Gastrocnemius medialis (tissue), 4 donors: ENCODE data around the gene PIGL. TPM values are rescaled to one million over a fixed set of nuclear protein-coding genes. Genes with fewer than 3 reads are reported as not detected.
A peak's percentile ranks its signal among the peaks of the same experiment; 100 is the strongest.

Experiments used
- ATAC-seq, 2 donors: fragments of 150-250 bp; one replicate each; pipeline ENCODE4 v1.9.1; 2016
- DNase-seq, 2 donors: peaks; one replicate each; pipeline ENCODE4 v3.0.0-alpha.2; 2019
- H3K27ac ChIP-seq, 4 donors: fragments of 200-600 bp; sonication (generic); 1 replicate in 1 of 4; 2 replicates in 3 of 4; pipeline ENCODE4 v1.5.1; 2016 to 2018; ENCODE audit warnings: mild to moderate bottlenecking in 2 of 4, moderate library complexity in 1 of 4
- H3K27me3 ChIP-seq, 3 donors: fragments of 200-600 bp; sonication (generic) in 2 of 3; 1 replicate in 1 of 3; 2 replicates in 2 of 3; pipeline versions ENCODE4 v1.5.1 to v1.6.0; 2016 to 2019; ENCODE audit warnings: mild to moderate bottlenecking in 1 of 3, moderate library complexity in 1 of 3
- H3K36me3 ChIP-seq, 2 donors: fragments of 200-600 bp; sonication (generic) in 1 of 2; one replicate each; pipeline ENCODE4 v1.5.1; 2017 to 2018
- H3K4me1 ChIP-seq, 2 donors: fragments of 200-600 bp; sonication (generic) in 1 of 2; one replicate each; pipeline ENCODE4 v1.5.1; 2016 to 2017; ENCODE audit warnings: mild to moderate bottlenecking in 2 of 2
- H3K4me3 ChIP-seq, 4 donors: fragments of 200-600 bp; sonication (generic) in 3 of 4; 1 replicate in 1 of 4; 2 replicates in 3 of 4; pipeline ENCODE4 v1.5.1; 2016 to 2019; ENCODE audit warnings: mild to moderate bottlenecking in 2 of 4
- H3K9me3 ChIP-seq, 3 donors: fragments of 200-600 bp; sonication (generic) in 2 of 3; 1 replicate in 1 of 3; 2 replicates in 2 of 3; pipeline ENCODE4 v1.5.1; 2016 to 2019
- CTCF ChIP-seq, 5 experiments: fragments of 450-650 bp in 3 of 5; fragments of 200-600 bp in 2 of 5; sonication (generic) in 2 of 5; IDR thresholded peaks in 4 of 5; conservative IDR thresholded peaks in 1 of 5; 1 replicate in 4 of 5; 2 replicates in 1 of 5; pipeline ENCODE4 v1.5.1; 2016 to 2019; ENCODE audit warnings: antibody characterized with exemption in 5 of 5, mild to moderate bottlenecking in 3 of 5, moderate library complexity in 3 of 5
- POLR2A ChIP-seq, 2 donors: fragments of 450-650 bp; IDR thresholded peaks; one replicate each; pipeline ENCODE4 v1.6.1; 2017; ENCODE audit warnings: antibody characterized with exemption in 2 of 2, mild to moderate bottlenecking in 2 of 2, moderate library complexity in 2 of 2
- in situ Hi-C, 4 donors: fragments of 200-750 bp; cut with MboI; loops; one replicate each; pipeline versions ENCODE4 v1.15.0 to v1.8.0; 2017; ENCODE audit warnings: low sequenced_read_pairs in 4 of 4
- intact Hi-C: fragments of 100-400 bp; cut with DNase I; formaldehyde crosslinking; loops from one replicate; pipeline ENCODE4 v1.15.1; 2023; ENCODE audit warnings: low total_unique reads
- total RNA-seq, 4 donors: library from RNA; depleted of rRNA; stranded (reverse); fragments of >200 nt; gene quantifications; one replicate each; pipeline versions ENCODE4 v1.1.0 to v1.2.3, GENCODE V29; 2016

Gene PIGL
- total RNA-seq, 4 donors from 2014 or later: 6.2 to 7.4 (median 7.0) TPM

GRCh38 chr17:16212793-16213192 is 4.2 kb upstream of the PIGL start:
- H3K4me1 ChIP-seq: peaks cover 38 to 43% of the 10 kb centered on the region in 2 donors
- no peak for DNase-seq
- in situ Hi-C loops: no loop called here
- no peak for TF ChIP-seq CTCF (IDR thresholded peaks at IDR 0.05 in 4 of 5, conservative IDR thresholded peaks at IDR 0.05 in 1 of 5)
- TF ChIP-seq POLR2A (IDR thresholded peaks at IDR 0.05): no peak
- H3K36me3 ChIP-seq: no peaks in the 10 kb centered on the region
- H3K27ac ChIP-seq: peak overlapping the region in 3 of 4 donors; percentile 14 to 93 (median 26)
- intact Hi-C loops: no loop called here
- no peak for ATAC-seq
- no peak overlapping the region for H3K4me3 ChIP-seq
- H3K27me3 ChIP-seq: no peaks in the 10 kb centered on the region
- H3K9me3 ChIP-seq: no peaks in the 10 kb centered on the region

- TF ChIP-seq CTCF (IDR thresholded peaks at IDR 0.05 in 4 of 5, conservative IDR thresholded peaks at IDR 0.05 in 1 of 5) (no peak), POLR2A (IDR thresholded peaks at IDR 0.05) (no peak)
- intact Hi-C loops: loop anchor here (5.0 kb wide), 2 partner anchors 217 to 223 kb away; partner anchors contain the start of genes TTC19 and ZSWIM7
- in situ Hi-C loops: no loop called here
- H3K4me3 ChIP-seq: peak overlapping the region; percentile 87 to 100 (median 94)
- H3K27ac ChIP-seq: peak overlapping the region; percentile 93 to 97 (median 96)
- no peaks in the 10 kb centered on the region for H3K9me3 ChIP-seq
- DNase-seq: no peak
- peaks cover 47% of the 10 kb centered on the region in 2 donors for H3K4me1 ChIP-seq
- no peaks in the 10 kb centered on the region for H3K36me3 ChIP-seq
- H3K27me3 ChIP-seq: no peaks in the 10 kb centered on the region
- ATAC-seq: no peak
Observed at GRCh38 chr17:16214190-16215001, 2.6 kb upstream of the PIGL start.

- peak; percentile 24 to 35 for ATAC-seq
- peaks cover 47% of the 10 kb centered on the region in 2 donors for H3K4me1 ChIP-seq
- no peak for TF ChIP-seq POLR2A (IDR thresholded peaks at IDR 0.05)
- TF ChIP-seq CTCF (IDR thresholded peaks at IDR 0.05 in 4 of 5, conservative IDR thresholded peaks at IDR 0.05 in 1 of 5): no peak
- H3K36me3 ChIP-seq: no peaks in the 10 kb centered on the region
- no peaks in the 10 kb centered on the region for H3K27me3 ChIP-seq
- in situ Hi-C loops: no loop called here
- intact Hi-C loops: loop anchor here (5.0 kb wide), 2 partner anchors 218 to 222 kb away; partner anchors contain the start of genes TTC19 and ZSWIM7
- DNase-seq: peak; percentile 7 to 38
- H3K4me3 ChIP-seq: peak overlapping the region; percentile 87 to 100 (median 94)
- peak overlapping the region; percentile 93 to 97 (median 96) for H3K27ac ChIP-seq
- H3K9me3 ChIP-seq: no peaks in the 10 kb centered on the region
Observed at GRCh38 chr17:16215002-16215272, 2.1 kb upstream of the PIGL start.

- Histone ChIP-seq H3K9me3 (no peaks in the 10 kb centered on the region), H3K4me3 (peak within 1 kb of the TSS; percentile 87 to 100 (median 94)), H3K36me3 (no peaks in the 10 kb centered on the region), H3K27me3 (no peaks in the 10 kb centered on the region), H3K27ac (peak within 1 kb of the TSS; percentile 93 to 97 (median 96)), H3K4me1 (peaks cover 47% of the 10 kb centered on the region in 2 donors)
- TF ChIP-seq POLR2A (IDR thresholded peaks at IDR 0.05) (peak; percentile 76 to 79), CTCF (IDR thresholded peaks at IDR 0.05 in 4 of 5, conservative IDR thresholded peaks at IDR 0.05 in 1 of 5) (peak in 2 of 5 experiments; percentile 47 to 49)
- in situ Hi-C loops (no loop called here), intact Hi-C loops (loop anchor here (5.0 kb wide), 2 partner anchors 218 to 222 kb away; partner anchors contain the start of genes TTC19 and ZSWIM7)
- DNase-seq: peak; percentile 87 to 90
- ATAC-seq: peak; percentile 88 to 89
Observed at GRCh38 chr17:16215273-16215964, 1.6 kb upstream of the PIGL start, which contains the start of gene NCOR1. Gene NCOR1 (minus strand): TSS chr17:16215534. CDS start chr17:16194569, 20,965 bp downstream.
